H1 (cell line): ENCODE data around the gene SPATA33. TPM values are rescaled to one million over a fixed set of nuclear protein-coding genes. Genes with fewer than 3 reads are reported as not detected.

Experiments
- CHD1 ChIP-seq: IDR thresholded peaks from 2 replicates; pipeline ENCODE4 v1.6.1; 2012; ENCODE audit warnings: low read depth, low read length, improper control_type of control experiment
- CTBP2 ChIP-seq: IDR thresholded peaks from 2 replicates; pipeline ENCODE4 v1.7.0; 2011; ENCODE audit warnings: borderline replicate concordance, mild to moderate bottlenecking, moderate library complexity, mixed read lengths, low read length; ENCODE audit not compliant: insufficient read depth, insufficient read length
- SIRT6 ChIP-seq: IDR thresholded peaks from one replicate; pipeline ENCODE4 v1.7.1; 2012; ENCODE audit warnings: low read length, inconsistent platforms
- SP4 ChIP-seq: IDR thresholded peaks from 2 replicates; pipeline ENCODE4 v1.6.1; 2012; ENCODE audit warnings: low read length, inconsistent platforms
- polyA plus RNA-seq, 7 experiments: library from polyadenylated mRNA; depleted of rRNA in 3 of 7; stranded (reverse) in 5 of 7; unstranded in 2 of 7; fragments of >200 nt in 5 of 7; fragments of 200-250 nt in 2 of 7; gene quantifications; 1 replicate in 5 of 7; 2 replicates in 1 of 7; 4 replicates in 1 of 7; pipeline versions ENCODE4 v1.2.1 to v1.2.3, GENCODE V29; 2011 to 2013; ENCODE audit warnings: missing spikeins in 2 of 7, mixed read lengths in 2 of 7
- total RNA-seq: library from RNA; stranded (reverse); fragmentation: NEBNext Ultra II Directional; extraction: Animal tissue kit (Norgen Biotek cat#: 25700); gene quantifications from 2 replicates; pipeline ENCODE4 v1.2.1, GENCODE V29; 2021
- TF ChIP-seq, protein P1 (sequence below): fragments of 300-600 bp; sonication (generic); IDR thresholded peaks from 2 replicates; pipeline ENCODE4 v1.7.1; 2012; ENCODE audit warnings: low read length, moderate library complexity, mild to moderate bottlenecking, inconsistent platforms; ENCODE audit not compliant: insufficient replicate concordance

The SPATA33 gene
- total and polyA plus RNA-seq, 2 of the 8 experiments (the other 6 are each of a cell fraction or from before 2014, with no cell fraction given): 5.4 to 16.9 TPM

DNA sequence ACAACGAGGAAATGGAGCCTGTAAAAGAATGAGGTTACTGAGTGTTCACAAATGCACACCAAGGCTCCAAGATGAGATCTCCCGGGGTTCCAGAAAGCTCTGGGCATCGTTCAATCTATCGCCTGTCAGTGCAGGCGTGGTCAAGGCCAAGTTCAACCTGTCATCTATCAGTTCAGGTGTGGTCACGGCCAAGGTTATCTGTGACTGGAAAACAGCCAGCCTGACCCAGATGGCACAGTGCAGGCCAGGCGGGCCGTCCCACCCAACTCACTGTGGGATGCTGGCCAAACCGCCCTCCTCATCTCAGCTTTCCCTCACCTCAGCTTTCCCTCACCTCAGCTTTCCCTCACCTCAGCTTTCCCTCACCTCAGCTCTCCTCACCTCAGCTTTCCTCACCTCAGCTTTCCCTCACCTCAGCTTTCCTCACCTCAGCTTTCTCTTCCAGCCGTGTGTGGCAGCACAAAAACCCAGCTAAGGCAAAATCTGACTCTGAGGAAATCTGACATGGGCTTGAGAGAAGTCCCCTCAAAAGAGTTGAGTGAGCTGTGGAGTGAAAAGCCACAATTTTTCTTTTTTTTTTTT, 2.5 kb upstream of the SPATA33 start (continued):
- TF ChIP-seq, protein P1, sequence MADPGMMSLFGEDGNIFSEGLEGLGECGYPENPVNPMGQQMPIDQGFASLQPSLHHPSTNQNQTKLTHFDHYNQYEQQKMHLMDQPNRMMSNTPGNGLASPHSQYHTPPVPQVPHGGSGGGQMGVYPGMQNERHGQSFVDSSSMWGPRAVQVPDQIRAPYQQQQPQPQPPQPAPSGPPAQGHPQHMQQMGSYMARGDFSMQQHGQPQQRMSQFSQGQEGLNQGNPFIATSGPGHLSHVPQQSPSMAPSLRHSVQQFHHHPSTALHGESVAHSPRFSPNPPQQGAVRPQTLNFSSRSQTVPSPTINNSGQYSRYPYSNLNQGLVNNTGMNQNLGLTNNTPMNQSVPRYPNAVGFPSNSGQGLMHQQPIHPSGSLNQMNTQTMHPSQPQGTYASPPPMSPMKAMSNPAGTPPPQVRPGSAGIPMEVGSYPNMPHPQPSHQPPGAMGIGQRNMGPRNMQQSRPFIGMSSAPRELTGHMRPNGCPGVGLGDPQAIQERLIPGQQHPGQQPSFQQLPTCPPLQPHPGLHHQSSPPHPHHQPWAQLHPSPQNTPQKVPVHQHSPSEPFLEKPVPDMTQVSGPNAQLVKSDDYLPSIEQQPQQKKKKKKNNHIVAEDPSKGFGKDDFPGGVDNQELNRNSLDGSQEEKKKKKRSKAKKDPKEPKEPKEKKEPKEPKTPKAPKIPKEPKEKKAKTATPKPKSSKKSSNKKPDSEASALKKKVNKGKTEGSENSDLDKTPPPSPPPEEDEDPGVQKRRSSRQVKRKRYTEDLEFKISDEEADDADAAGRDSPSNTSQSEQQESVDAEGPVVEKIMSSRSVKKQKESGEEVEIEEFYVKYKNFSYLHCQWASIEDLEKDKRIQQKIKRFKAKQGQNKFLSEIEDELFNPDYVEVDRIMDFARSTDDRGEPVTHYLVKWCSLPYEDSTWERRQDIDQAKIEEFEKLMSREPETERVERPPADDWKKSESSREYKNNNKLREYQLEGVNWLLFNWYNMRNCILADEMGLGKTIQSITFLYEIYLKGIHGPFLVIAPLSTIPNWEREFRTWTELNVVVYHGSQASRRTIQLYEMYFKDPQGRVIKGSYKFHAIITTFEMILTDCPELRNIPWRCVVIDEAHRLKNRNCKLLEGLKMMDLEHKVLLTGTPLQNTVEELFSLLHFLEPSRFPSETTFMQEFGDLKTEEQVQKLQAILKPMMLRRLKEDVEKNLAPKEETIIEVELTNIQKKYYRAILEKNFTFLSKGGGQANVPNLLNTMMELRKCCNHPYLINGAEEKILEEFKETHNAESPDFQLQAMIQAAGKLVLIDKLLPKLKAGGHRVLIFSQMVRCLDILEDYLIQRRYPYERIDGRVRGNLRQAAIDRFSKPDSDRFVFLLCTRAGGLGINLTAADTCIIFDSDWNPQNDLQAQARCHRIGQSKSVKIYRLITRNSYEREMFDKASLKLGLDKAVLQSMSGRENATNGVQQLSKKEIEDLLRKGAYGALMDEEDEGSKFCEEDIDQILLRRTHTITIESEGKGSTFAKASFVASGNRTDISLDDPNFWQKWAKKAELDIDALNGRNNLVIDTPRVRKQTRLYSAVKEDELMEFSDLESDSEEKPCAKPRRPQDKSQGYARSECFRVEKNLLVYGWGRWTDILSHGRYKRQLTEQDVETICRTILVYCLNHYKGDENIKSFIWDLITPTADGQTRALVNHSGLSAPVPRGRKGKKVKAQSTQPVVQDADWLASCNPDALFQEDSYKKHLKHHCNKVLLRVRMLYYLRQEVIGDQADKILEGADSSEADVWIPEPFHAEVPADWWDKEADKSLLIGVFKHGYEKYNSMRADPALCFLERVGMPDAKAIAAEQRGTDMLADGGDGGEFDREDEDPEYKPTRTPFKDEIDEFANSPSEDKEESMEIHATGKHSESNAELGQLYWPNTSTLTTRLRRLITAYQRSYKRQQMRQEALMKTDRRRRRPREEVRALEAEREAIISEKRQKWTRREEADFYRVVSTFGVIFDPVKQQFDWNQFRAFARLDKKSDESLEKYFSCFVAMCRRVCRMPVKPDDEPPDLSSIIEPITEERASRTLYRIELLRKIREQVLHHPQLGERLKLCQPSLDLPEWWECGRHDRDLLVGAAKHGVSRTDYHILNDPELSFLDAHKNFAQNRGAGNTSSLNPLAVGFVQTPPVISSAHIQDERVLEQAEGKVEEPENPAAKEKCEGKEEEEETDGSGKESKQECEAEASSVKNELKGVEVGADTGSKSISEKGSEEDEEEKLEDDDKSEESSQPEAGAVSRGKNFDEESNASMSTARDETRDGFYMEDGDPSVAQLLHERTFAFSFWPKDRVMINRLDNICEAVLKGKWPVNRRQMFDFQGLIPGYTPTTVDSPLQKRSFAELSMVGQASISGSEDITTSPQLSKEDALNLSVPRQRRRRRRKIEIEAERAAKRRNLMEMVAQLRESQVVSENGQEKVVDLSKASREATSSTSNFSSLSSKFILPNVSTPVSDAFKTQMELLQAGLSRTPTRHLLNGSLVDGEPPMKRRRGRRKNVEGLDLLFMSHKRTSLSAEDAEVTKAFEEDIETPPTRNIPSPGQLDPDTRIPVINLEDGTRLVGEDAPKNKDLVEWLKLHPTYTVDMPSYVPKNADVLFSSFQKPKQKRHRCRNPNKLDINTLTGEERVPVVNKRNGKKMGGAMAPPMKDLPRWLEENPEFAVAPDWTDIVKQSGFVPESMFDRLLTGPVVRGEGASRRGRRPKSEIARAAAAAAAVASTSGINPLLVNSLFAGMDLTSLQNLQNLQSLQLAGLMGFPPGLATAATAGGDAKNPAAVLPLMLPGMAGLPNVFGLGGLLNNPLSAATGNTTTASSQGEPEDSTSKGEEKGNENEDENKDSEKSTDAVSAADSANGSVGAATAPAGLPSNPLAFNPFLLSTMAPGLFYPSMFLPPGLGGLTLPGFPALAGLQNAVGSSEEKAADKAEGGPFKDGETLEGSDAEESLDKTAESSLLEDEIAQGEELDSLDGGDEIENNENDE: no peak
- TF ChIP-seq SIRT6 (no peak), CHD1 (no peak), CTBP2 (no peak), SP4 (no peak)
